ENCODE measurements around the gene ESRRG.

- TF ChIP-seq CTCF (IDR thresholded peaks at IDR 0.05; ENCODE audit: low read depth, low read length, missing input control) (no peak), ATF3 (IDR thresholded peaks at IDR 0.05) (no peak), EGR1 (IDR thresholded peaks at IDR 0.05; ENCODE audit: low read depth in 2 of 2) (no peak), SP1 (IDR thresholded peaks at IDR 0.05) (no peak), RAD21 (IDR thresholded peaks at IDR 0.05) (no peak)
Measured at GRCh38 chr1:216555653-216556052, 167.6 kb downstream of the ESRRG start.
